SK-N-SH (cell line): ENCODE measurements around the gene PIAS3.

Experiments
- CTCF ChIP-seq: fragments of 200-600 bp; sonication (generic); IDR thresholded peaks from 2 replicates; pipeline ENCODE4 v1.6.1; 2017; ENCODE audit warnings: antibody characterized with exemption, mild to moderate bottlenecking, moderate library complexity
- EP300 ChIP-seq, 2 experiments: IDR thresholded peaks; 2 replicates each; pipeline versions ENCODE4 v1.4.0 to v1.6.1; 2012; ENCODE audit warnings: borderline replicate concordance in 1 of 2, low read depth in 1 of 2, low read length in 1 of 2
- EZH2phosphoT487 ChIP-seq: fragments of 200-600 bp; sonication (generic); IDR thresholded peaks from 2 replicates; pipeline ENCODE4 v1.6.1; 2017; ENCODE audit warnings: low read depth, mixed run types, mild to moderate bottlenecking, antibody characterized with exemption, moderate library complexity, borderline replicate concordance
- FOXJ3 ChIP-seq: sonication (generic); formaldehyde crosslinking; IDR thresholded peaks from 2 replicates; pipeline ENCODE4 v1.5.1; 2020; ENCODE audit warnings: mild to moderate bottlenecking, missing genetic modification reagents
- NRF1 ChIP-seq: IDR thresholded peaks from 2 replicates; pipeline ENCODE4 v1.6.1; 2012; ENCODE audit warnings: low read depth, mild to moderate bottlenecking, low read length
- RAD21 ChIP-seq: IDR thresholded peaks from 2 replicates; pipeline ENCODE4 v1.6.1; 2012; ENCODE audit warnings: mild to moderate bottlenecking, low read length
- RXRA ChIP-seq: IDR thresholded peaks from 2 replicates; pipeline ENCODE4 v1.4.0; 2012; ENCODE audit warnings: low read depth, mild to moderate bottlenecking, borderline replicate concordance
- SIN3A ChIP-seq: IDR thresholded peaks from 2 replicates; pipeline ENCODE4 v1.6.1; 2012; ENCODE audit warnings: low read depth, mild to moderate bottlenecking, low read length, moderate library complexity, borderline replicate concordance
- TAF1 ChIP-seq: IDR thresholded peaks from 2 replicates; pipeline ENCODE4 v1.6.1; 2012; ENCODE audit warnings: low read depth, mild to moderate bottlenecking, low read length, moderate library complexity, borderline replicate concordance
- TEAD4 ChIP-seq: IDR thresholded peaks from 2 replicates; pipeline ENCODE4 v1.4.0; 2012; ENCODE audit warnings: mild to moderate bottlenecking, borderline replicate concordance; ENCODE audit not compliant: insufficient read depth
- USF1 ChIP-seq: IDR thresholded peaks from 2 replicates; pipeline ENCODE4 v1.4.0; 2012; ENCODE audit warnings: low read depth, borderline replicate concordance

- TF ChIP-seq RAD21 (no peak), NRF1 (no peak), SIN3A (no peak), CTCF (no peak), FOXJ3 (CRISPR knock-in tag) (no peak), EP300 (IDR thresholded peaks at IDR 0.05; ENCODE audit: borderline replicate concordance in 1 of 2, low read depth in 1 of 2, low read length in 1 of 2) (no peak), TAF1 (no peak), TEAD4 (no peak), EZH2phosphoT487 (no peak), RXRA (no peak), USF1 (no peak)
Measured at GRCh38 chr1:145799806-145800205, 59.1 kb downstream of the PIAS3 start.
